ENCODE measurements around the gene PSRC1.
"Not testable (repeated sequence)": the region's sequence is repeated elsewhere in the genome, so short reads cannot be mapped to it uniquely, and the experiment has no call there.

Gene PSRC1

DNA sequence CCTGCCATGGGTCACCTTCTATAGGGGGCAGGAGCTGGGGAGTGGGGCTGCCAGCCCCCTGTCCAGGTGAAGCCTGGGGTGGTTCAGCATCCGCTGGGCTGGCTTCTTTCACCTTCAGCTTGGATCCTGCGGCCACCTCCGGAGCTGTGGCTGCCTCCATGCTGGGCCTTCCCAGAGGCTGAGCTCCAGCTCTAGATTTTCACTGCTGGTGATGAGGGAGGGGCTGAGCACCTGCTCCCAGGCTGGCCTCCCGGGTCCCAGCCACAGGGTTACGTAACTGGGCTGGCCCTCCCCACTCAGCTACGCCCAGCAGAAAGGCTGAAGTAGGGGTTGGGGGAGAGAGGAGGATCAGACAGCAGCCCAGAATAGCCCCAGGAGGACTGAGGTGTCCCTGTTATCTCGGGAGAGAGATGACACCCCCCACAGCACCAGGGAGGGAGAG lies 23.9 kb upstream of the PSRC1 start, which contains the start of gene MYBPHL:
Gene MYBPHL, minus strand, starts transcription at position 180 of the 442 bp plus-strand sequence. Its CDS starts 20 bp downstream, at position 160.
- H3K27me3 ChIP-seq (ENCODE audit: insufficient read depth, low read length) = no peaks in the 10 kb centered on the region; the same call in 1 of the 2 replicates

DNA sequence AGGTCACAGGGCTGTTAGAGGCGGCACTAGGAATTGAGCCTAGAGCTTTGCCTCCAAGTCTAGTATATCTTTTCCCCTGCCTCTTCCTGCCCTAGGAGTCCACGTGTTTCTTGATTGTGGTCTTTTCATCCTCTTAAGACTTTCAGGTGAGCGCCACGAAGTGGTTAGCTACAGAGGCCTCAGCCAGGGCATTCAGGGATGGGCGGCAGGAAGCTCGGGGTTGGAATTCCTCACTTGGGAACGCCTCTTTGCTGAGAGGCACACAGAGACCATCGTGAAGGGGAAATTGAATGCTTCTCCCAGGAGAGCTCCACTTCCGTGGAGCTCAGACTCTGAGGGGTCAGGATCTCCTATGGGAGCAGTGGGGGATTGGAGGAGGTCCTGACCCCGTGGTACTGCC lies 23.0 kb upstream of the PSRC1 start:
- not testable (repeated sequence) for H2AFZ ChIP-seq (ENCODE audit: low read length); H3K9me2 ChIP-seq (ENCODE audit: low read depth, low read length); H3K36me3 ChIP-seq (ENCODE audit: insufficient read depth, low read length); H3K9me3 ChIP-seq (ENCODE audit: low read length); H4K20me1 ChIP-seq (ENCODE audit: insufficient read depth, low read length); H3K4me3 ChIP-seq (ENCODE audit: low read depth, low read length, poor library complexity, severe bottlenecking); H3K4me2 ChIP-seq (ENCODE audit: low read length); H3K79me2 ChIP-seq (ENCODE audit: insufficient read depth, low read length); H3F3A ChIP-seq (ENCODE audit: insufficient read depth, low read length); H3K9ac ChIP-seq (ENCODE audit: low read length); H3K4me1 ChIP-seq (ENCODE audit: insufficient read depth, low read length, severe bottlenecking); H3K27me3 ChIP-seq (ENCODE audit: insufficient read depth, low read length); H3K27ac ChIP-seq (ENCODE audit: low read depth, low read length, poor library complexity, severe bottlenecking)

More for the DNA sequence above, 23.9 kb upstream of the PSRC1 start, which contains the start of gene MYBPHL:
- H3K9me2 ChIP-seq (ENCODE audit: low read depth, low read length) = no peaks in the 10 kb centered on the region
- no peaks in the 10 kb centered on the region for H4K20me1 ChIP-seq (ENCODE audit: insufficient read depth, low read length)
- no peaks in the 10 kb centered on the region for H3K9me3 ChIP-seq (ENCODE audit: low read length)
- no peaks in the 10 kb centered on the region for H3K79me2 ChIP-seq (ENCODE audit: insufficient read depth, low read length)
- H3K4me3 ChIP-seq (ENCODE audit: low read depth, low read length, poor library complexity, severe bottlenecking) = no peak within 1 kb of the TSS
- no peaks in the 10 kb centered on the region for H3K36me3 ChIP-seq (ENCODE audit: insufficient read depth, low read length)
- TF ChIP-seq EZH2 (IDR thresholded peaks at IDR 0.05; ENCODE audit: borderline replicate concordance, low read length) = no peak
- TF ChIP-seq, protein P1, sequence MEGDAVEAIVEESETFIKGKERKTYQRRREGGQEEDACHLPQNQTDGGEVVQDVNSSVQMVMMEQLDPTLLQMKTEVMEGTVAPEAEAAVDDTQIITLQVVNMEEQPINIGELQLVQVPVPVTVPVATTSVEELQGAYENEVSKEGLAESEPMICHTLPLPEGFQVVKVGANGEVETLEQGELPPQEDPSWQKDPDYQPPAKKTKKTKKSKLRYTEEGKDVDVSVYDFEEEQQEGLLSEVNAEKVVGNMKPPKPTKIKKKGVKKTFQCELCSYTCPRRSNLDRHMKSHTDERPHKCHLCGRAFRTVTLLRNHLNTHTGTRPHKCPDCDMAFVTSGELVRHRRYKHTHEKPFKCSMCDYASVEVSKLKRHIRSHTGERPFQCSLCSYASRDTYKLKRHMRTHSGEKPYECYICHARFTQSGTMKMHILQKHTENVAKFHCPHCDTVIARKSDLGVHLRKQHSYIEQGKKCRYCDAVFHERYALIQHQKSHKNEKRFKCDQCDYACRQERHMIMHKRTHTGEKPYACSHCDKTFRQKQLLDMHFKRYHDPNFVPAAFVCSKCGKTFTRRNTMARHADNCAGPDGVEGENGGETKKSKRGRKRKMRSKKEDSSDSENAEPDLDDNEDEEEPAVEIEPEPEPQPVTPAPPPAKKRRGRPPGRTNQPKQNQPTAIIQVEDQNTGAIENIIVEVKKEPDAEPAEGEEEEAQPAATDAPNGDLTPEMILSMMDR (IDR thresholded peaks at IDR 0.05; ENCODE audit: low read length) = no peak
- H2AFZ ChIP-seq (ENCODE audit: low read length) = no peak within 1 kb of the TSS
- peaks cover 8% of the 10 kb centered on the region for H3K4me1 ChIP-seq (ENCODE audit: insufficient read depth, low read length, severe bottlenecking)
- H3K9ac ChIP-seq (ENCODE audit: low read length) = no peak within 1 kb of the TSS
- no peaks in the 10 kb centered on the region for H3F3A ChIP-seq (ENCODE audit: insufficient read depth, low read length)
- no peak within 1 kb of the TSS for H3K27ac ChIP-seq (ENCODE audit: low read depth, low read length, poor library complexity, severe bottlenecking)
- H3K4me2 ChIP-seq (ENCODE audit: low read length) = no peak within 1 kb of the TSS

DNA sequence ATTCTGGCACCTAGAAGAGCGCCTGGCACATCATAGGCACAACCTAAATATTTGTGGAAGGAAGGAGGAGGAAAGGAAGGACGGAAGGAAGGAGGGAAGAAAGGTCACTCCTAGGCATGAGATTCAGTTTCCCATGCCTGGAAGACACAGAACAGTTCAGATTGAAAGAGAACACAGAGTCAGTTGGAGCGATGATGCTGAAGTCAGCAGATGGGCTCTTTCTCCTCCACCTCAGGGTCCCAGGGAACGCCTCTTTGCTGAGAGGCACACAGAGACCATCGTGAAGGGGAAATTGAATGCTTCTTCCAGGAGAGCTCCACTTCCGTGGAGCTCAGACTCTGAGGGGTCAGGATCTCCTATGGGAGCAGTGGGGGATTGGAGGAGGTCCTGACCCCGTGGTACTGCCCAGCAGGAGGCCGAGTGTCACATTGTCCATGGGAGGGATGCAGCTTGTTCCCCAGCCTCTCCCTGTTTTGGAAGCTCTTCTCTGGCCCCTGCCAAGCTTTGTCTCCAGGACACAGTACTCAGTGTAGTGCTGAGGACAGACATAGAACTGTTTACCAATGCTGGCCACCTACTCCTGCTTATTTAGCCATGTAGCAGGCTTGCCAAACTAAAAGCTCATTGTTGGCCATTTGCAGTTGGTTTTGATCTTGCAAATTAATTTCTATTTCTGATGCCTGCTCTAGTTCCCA lies 21.4 kb upstream of the PSRC1 start:
- Histone ChIP-seq H4K20me1 (ENCODE audit: insufficient read depth, low read length) (no peaks in the 10 kb centered on the region), H3F3A (ENCODE audit: insufficient read depth, low read length) (no peaks in the 10 kb centered on the region), H3K27ac (ENCODE audit: low read depth, low read length, poor library complexity, severe bottlenecking) (no peak overlapping the region), H3K79me2 (ENCODE audit: insufficient read depth, low read length) (no peaks in the 10 kb centered on the region), H3K27me3 (ENCODE audit: insufficient read depth, low read length) (peaks cover 3% of the 10 kb centered on the region; the same call in 1 of the 2 replicates), H2AFZ (ENCODE audit: low read length) (no peak overlapping the region), H3K9me2 (ENCODE audit: low read depth, low read length) (no peaks in the 10 kb centered on the region), H3K9ac (ENCODE audit: low read length) (no peak overlapping the region), H3K4me3 (ENCODE audit: low read depth, low read length, poor library complexity, severe bottlenecking) (no peak overlapping the region), H3K4me1 (ENCODE audit: insufficient read depth, low read length, severe bottlenecking) (peaks cover 8% of the 10 kb centered on the region), H3K9me3 (ENCODE audit: low read length) (no peaks in the 10 kb centered on the region), H3K4me2 (ENCODE audit: low read length) (no peak overlapping the region), H3K36me3 (ENCODE audit: insufficient read depth, low read length) (no peaks in the 10 kb centered on the region)
- TF ChIP-seq, protein P1 (IDR thresholded peaks at IDR 0.05; ENCODE audit: low read length) = no peak
- TF ChIP-seq EZH2 (IDR thresholded peaks at IDR 0.05; ENCODE audit: borderline replicate concordance, low read length) = no peak

DNA sequence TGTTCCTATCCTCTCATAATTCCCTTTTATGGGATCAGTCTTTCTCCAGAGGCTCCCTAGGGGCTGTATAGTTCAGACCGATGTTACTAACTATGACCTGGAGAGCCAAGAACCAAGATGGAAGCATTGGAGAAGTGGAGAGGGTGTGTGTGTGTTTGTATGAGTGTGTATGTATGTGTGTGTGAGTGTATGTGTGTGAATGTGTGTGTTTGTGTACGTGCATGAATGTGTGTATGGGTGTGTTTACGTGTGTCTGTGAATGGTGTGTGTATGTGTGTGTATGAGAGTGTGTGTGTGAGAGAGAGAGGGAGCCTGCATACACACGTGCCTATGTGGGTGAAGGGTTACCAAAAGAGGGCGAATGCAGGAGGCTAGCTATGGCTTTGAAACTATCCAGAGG lies 18.9 kb upstream of the PSRC1 start:
- H3F3A ChIP-seq (ENCODE audit: insufficient read depth, low read length) = no peaks in the 10 kb centered on the region
- TF ChIP-seq, protein P1 (IDR thresholded peaks at IDR 0.05; ENCODE audit: low read length) = no peak
- TF ChIP-seq EZH2 (IDR thresholded peaks at IDR 0.05; ENCODE audit: borderline replicate concordance, low read length) = no peak
- no peaks in the 10 kb centered on the region for H3K36me3 ChIP-seq (ENCODE audit: insufficient read depth, low read length)
- peaks cover 3% of the 10 kb centered on the region; the same call in 1 of the 2 replicates for H3K27me3 ChIP-seq (ENCODE audit: insufficient read depth, low read length)
- no peak overlapping the region for H3K4me2 ChIP-seq (ENCODE audit: low read length)
- no peaks in the 10 kb centered on the region for H4K20me1 ChIP-seq (ENCODE audit: insufficient read depth, low read length)
- no peak overlapping the region for H3K4me3 ChIP-seq (ENCODE audit: low read depth, low read length, poor library complexity, severe bottlenecking)
- H3K9me2 ChIP-seq (ENCODE audit: low read depth, low read length) = no peaks in the 10 kb centered on the region
- H3K9ac ChIP-seq (ENCODE audit: low read length) = no peak overlapping the region
- H3K4me1 ChIP-seq (ENCODE audit: insufficient read depth, low read length, severe bottlenecking) = peaks cover under 1% of the 10 kb centered on the region
- H3K27ac ChIP-seq (ENCODE audit: low read depth, low read length, poor library complexity, severe bottlenecking) = no peak overlapping the region
- H3K79me2 ChIP-seq (ENCODE audit: insufficient read depth, low read length) = no peaks in the 10 kb centered on the region
- H2AFZ ChIP-seq (ENCODE audit: low read length) = no peak overlapping the region
- no peaks in the 10 kb centered on the region for H3K9me3 ChIP-seq (ENCODE audit: low read length)
